H9 (cell line): ENCODE data around the gene TFDP1. TPM values are rescaled to one million over a fixed set of nuclear protein-coding genes. Genes with fewer than 3 reads are reported as not detected.

Source experiments
- DNase-seq: peaks from one replicate; pipeline ENCODE4 v3.0.0-alpha.2; 2017
- H2AFZ ChIP-seq: one replicate; pipeline ENCODE4 v1.6.1; 2013; ENCODE audit warnings: mild to moderate bottlenecking, low read length, control low read depth, moderate library complexity
- H2AK5ac ChIP-seq: 2 replicates; pipeline ENCODE4 v1.6.1; 2013; ENCODE audit warnings: low read length, control low read depth, mixed read lengths; ENCODE audit not compliant: insufficient read length
- H2BK120ac ChIP-seq: one replicate; pipeline ENCODE4 v1.6.1; 2013; ENCODE audit warnings: low read depth, mild to moderate bottlenecking, low read length, control low read depth, inconsistent platforms; ENCODE audit not compliant: poor library complexity, severe bottlenecking
- H2BK12ac ChIP-seq: 2 replicates; pipeline ENCODE4 v1.6.1; 2013; ENCODE audit warnings: low read length, control low read depth, mixed read lengths, low read depth; ENCODE audit not compliant: insufficient read length
- H2BK15ac ChIP-seq: 2 replicates; pipeline ENCODE4 v1.6.1; 2013; ENCODE audit warnings: low read depth, low read length, control low read depth
- H2BK20ac ChIP-seq: one replicate; pipeline ENCODE4 v1.6.1; 2013; ENCODE audit warnings: low read depth, mild to moderate bottlenecking, low read length, control low read depth, inconsistent platforms; ENCODE audit not compliant: poor library complexity, severe bottlenecking
- H2BK5ac ChIP-seq: 2 replicates; pipeline ENCODE4 v1.6.1; 2013; ENCODE audit warnings: low read length, control low read depth, mixed read lengths; ENCODE audit not compliant: insufficient read length
- H3K14ac ChIP-seq: 2 replicates; pipeline ENCODE4 v1.6.1; 2013; ENCODE audit warnings: low read length, control low read depth; ENCODE audit not compliant: insufficient read depth
- H3K18ac ChIP-seq: 2 replicates; pipeline ENCODE4 v1.6.1; 2013; ENCODE audit warnings: low read depth, mild to moderate bottlenecking, mixed read lengths, low read length, control low read depth; ENCODE audit not compliant: insufficient read length
- H3K23ac ChIP-seq: 2 replicates; pipeline ENCODE4 v1.6.1; 2013; ENCODE audit warnings: low read length, control low read depth, mixed read lengths, low read depth; ENCODE audit not compliant: insufficient read length
- H3K23me2 ChIP-seq: 2 replicates; pipeline ENCODE4 v1.6.1; 2013; ENCODE audit warnings: low read depth, mild to moderate bottlenecking, mixed read lengths, low read length, control low read depth; ENCODE audit not compliant: insufficient read length, poor library complexity, severe bottlenecking
- H3K27ac ChIP-seq: 2 replicates; pipeline ENCODE4 v1.5.1; 2013; ENCODE audit warnings: low read length, control low read depth, mixed read lengths, low read depth; ENCODE audit not compliant: insufficient read length
- H3K27me3 ChIP-seq: 2 replicates; pipeline ENCODE4 v1.6.1; 2013; ENCODE audit warnings: low read length, control low read depth, inconsistent platforms; ENCODE audit not compliant: insufficient read depth
- H3K4ac ChIP-seq: 2 replicates; pipeline ENCODE4 v1.6.1; 2013; ENCODE audit warnings: low read depth, mild to moderate bottlenecking, control low read depth, inconsistent platforms, low read length, moderate library complexity
- H3K4me1 ChIP-seq: 2 replicates; pipeline ENCODE4 v1.6.1; 2013; ENCODE audit warnings: low read length, control low read depth, inconsistent platforms; ENCODE audit not compliant: insufficient read depth
- H3K4me2 ChIP-seq: 2 replicates; pipeline ENCODE4 v1.6.1; 2013; ENCODE audit warnings: low read length, control low read depth, mixed read lengths; ENCODE audit not compliant: insufficient read length, insufficient read depth
- H3K56ac ChIP-seq: 2 replicates; pipeline ENCODE4 v1.6.1; 2013; ENCODE audit warnings: low read depth, mild to moderate bottlenecking, mixed read lengths, low read length, control low read depth; ENCODE audit not compliant: insufficient read length
- H3K79me1 ChIP-seq: 2 replicates; pipeline ENCODE4 v1.6.1; 2013; ENCODE audit warnings: low read depth, mild to moderate bottlenecking, moderate library complexity, low read length, control low read depth, inconsistent platforms; ENCODE audit not compliant: insufficient read depth, poor library complexity, severe bottlenecking
- H3K79me2 ChIP-seq: 2 replicates; pipeline ENCODE4 v1.6.1; 2013; ENCODE audit warnings: low read length, control low read depth, inconsistent platforms; ENCODE audit not compliant: insufficient read depth
- H3K9ac ChIP-seq: 2 replicates; pipeline ENCODE4 v1.6.1; 2013; ENCODE audit warnings: low read length, control low read depth, mixed read lengths; ENCODE audit not compliant: insufficient read length; ENCODE audit errors: extremely low read depth
- H3K9me3 ChIP-seq: one replicate; pipeline ENCODE4 v1.6.1; 2013; ENCODE audit warnings: low read depth, low read length, inconsistent platforms; ENCODE audit not compliant: control insufficient read depth
- H3T11ph ChIP-seq: one replicate; pipeline ENCODE4 v1.6.1; 2013; ENCODE audit warnings: mild to moderate bottlenecking, low read length, control low read depth, inconsistent platforms
- H4K20me1 ChIP-seq: one replicate; pipeline ENCODE4 v1.6.1; 2013; ENCODE audit not compliant: control insufficient read depth, insufficient read length, insufficient read depth
- H4K5ac ChIP-seq: 2 replicates; pipeline ENCODE4 v1.6.1; 2013; ENCODE audit warnings: low read depth, mild to moderate bottlenecking, mixed read lengths, low read length, control low read depth; ENCODE audit not compliant: insufficient read length
- H4K8ac ChIP-seq: replicated peaks from 2 replicates; pipeline ENCODE4 v1.6.1; 2013; ENCODE audit warnings: low read length, control low read depth, mixed read lengths, low read depth; ENCODE audit not compliant: insufficient read length
- H4K91ac ChIP-seq: 2 replicates; pipeline ENCODE4 v1.6.1; 2013; ENCODE audit warnings: low read depth, mild to moderate bottlenecking, moderate library complexity, mixed read lengths, low read length, control low read depth; ENCODE audit not compliant: insufficient read length
- H3K27ac Mint-ChIP-seq, 3 experiments: 2 replicates in 2 of 3; 3 replicates in 1 of 3; pipeline ENCODE4 v1.8.0; 2020 to 2021; ENCODE audit warnings: mixed read lengths in 3 of 3, mild to moderate bottlenecking in 1 of 3, moderate library complexity in 1 of 3
- H3K27me3 Mint-ChIP-seq: 2 replicates; pipeline ENCODE4 v1.8.0; 2021; ENCODE audit warnings: low read depth, mild to moderate bottlenecking, moderate library complexity, mixed read lengths
- H3K36me3 Mint-ChIP-seq, 3 experiments: 2 replicates in 2 of 3; 3 replicates in 1 of 3; pipeline ENCODE4 v1.8.0; 2020 to 2021; ENCODE audit warnings: low read depth in 3 of 3, mixed read lengths in 3 of 3; ENCODE audit not compliant: insufficient read depth in 1 of 3
- H3K4me1 Mint-ChIP-seq, 2 experiments: 2 replicates each; pipeline ENCODE4 v1.8.0; 2020; ENCODE audit warnings: mixed read lengths in 2 of 2
- H3K4me3 Mint-ChIP-seq, 2 experiments: 2 replicates in 1 of 2; 3 replicates in 1 of 2; pipeline ENCODE4 v1.8.0; 2020 to 2021; ENCODE audit warnings: mild to moderate bottlenecking in 2 of 2, mixed read lengths in 2 of 2, moderate library complexity in 1 of 2
- H3K9me3 Mint-ChIP-seq, 2 experiments: 2 replicates in 1 of 2; 3 replicates in 1 of 2; pipeline ENCODE4 v1.8.0; 2020; ENCODE audit warnings: mild to moderate bottlenecking in 2 of 2, mixed read lengths in 2 of 2, moderate library complexity in 1 of 2
- WGBS: extraction: QIAGEN DNeasy Blood & Tissue Kit; methylation state at CpG from one replicate; pipeline ENCODE4 v1.1.7; 2013; ENCODE audit warnings: missing lambda C conversion rate, low lambda C conversion rate, mixed read lengths; ENCODE audit not compliant: insufficient read length; ENCODE audit errors: extremely low coverage; 5-methylcytosine and 5-hydroxymethylcytosine counted together
- total RNA-seq: library from RNA; stranded (reverse); gene quantifications from 2 replicates; pipeline ENCODE4 v1.2.1, GENCODE V29; 2021
- TF ChIP-seq, protein P1 (sequence below): fragments of 200-600 bp; sonication (generic); conservative IDR thresholded peaks from 3 replicates; pipeline ENCODE4 v1.8.0; 2021; ENCODE audit warnings: antibody characterized with exemption, mild to moderate bottlenecking

Gene TFDP1
- total RNA-seq, 1 experiment from 2014 or later, result 111 TPM

- no peak overlapping the region; the same call in 1 of the 2 replicates for H3K14ac ChIP-seq
- H3K56ac ChIP-seq, result no peak overlapping the region
- no peak overlapping the region for H4K91ac ChIP-seq
- no peaks in the 10 kb centered on the region for H3K23me2 ChIP-seq
- Mint-ChIP-seq H3K27me3 (peaks cover 10% of the 10 kb centered on the region), H3K9me3 (peaks cover 0 to 52% of the 10 kb centered on the region in 2 experiments; a peak in 3 of 5 replicates), H3K27ac (no peak overlapping the region), H3K36me3 (peaks cover 11 to 63% (median 53%) of the 10 kb centered on the region in 3 experiments; a peak in 6 of 7 replicates), H3K4me3 (no peak overlapping the region), H3K4me1 (peaks cover 4% of the 10 kb centered on the region in 2 experiments)
- TF ChIP-seq, protein P1, sequence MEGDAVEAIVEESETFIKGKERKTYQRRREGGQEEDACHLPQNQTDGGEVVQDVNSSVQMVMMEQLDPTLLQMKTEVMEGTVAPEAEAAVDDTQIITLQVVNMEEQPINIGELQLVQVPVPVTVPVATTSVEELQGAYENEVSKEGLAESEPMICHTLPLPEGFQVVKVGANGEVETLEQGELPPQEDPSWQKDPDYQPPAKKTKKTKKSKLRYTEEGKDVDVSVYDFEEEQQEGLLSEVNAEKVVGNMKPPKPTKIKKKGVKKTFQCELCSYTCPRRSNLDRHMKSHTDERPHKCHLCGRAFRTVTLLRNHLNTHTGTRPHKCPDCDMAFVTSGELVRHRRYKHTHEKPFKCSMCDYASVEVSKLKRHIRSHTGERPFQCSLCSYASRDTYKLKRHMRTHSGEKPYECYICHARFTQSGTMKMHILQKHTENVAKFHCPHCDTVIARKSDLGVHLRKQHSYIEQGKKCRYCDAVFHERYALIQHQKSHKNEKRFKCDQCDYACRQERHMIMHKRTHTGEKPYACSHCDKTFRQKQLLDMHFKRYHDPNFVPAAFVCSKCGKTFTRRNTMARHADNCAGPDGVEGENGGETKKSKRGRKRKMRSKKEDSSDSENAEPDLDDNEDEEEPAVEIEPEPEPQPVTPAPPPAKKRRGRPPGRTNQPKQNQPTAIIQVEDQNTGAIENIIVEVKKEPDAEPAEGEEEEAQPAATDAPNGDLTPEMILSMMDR, result no peak
- H3K23ac ChIP-seq, result no peak overlapping the region
- H3K4ac ChIP-seq, result no peak overlapping the region
- no peaks in the 10 kb centered on the region for H3K27me3 ChIP-seq
- H3K4me2 ChIP-seq, result no peak overlapping the region
- H3K18ac ChIP-seq, result no peak overlapping the region
- H3K9ac ChIP-seq, result no peak overlapping the region
- WGBS, result no CpG with 5 or more reads among the region's 10 CpGs
- H2BK5ac ChIP-seq, result no peak overlapping the region
- H4K20me1 ChIP-seq, result no peaks in the 10 kb centered on the region
- peaks cover 5% of the 10 kb centered on the region for H3K9me3 ChIP-seq
- H3T11ph ChIP-seq, result no peak overlapping the region
- no peak overlapping the region for H4K5ac ChIP-seq
- DNase-seq, result no peak
- no peaks in the 10 kb centered on the region for H3K4me1 ChIP-seq
- H3K79me1 ChIP-seq, result no peaks in the 10 kb centered on the region
- H2AFZ ChIP-seq, result no peak overlapping the region
- H2BK20ac ChIP-seq, result no peak overlapping the region
- no peak overlapping the region for H4K8ac ChIP-seq
- no peak overlapping the region for H2BK120ac ChIP-seq
- no peak overlapping the region for H3K27ac ChIP-seq
- no peak overlapping the region for H2BK15ac ChIP-seq
- H2AK5ac ChIP-seq, result no peak overlapping the region
- no peaks in the 10 kb centered on the region for H3K79me2 ChIP-seq
- H2BK12ac ChIP-seq, result no peak overlapping the region
Measured at GRCh38 chr13:113646921-113647340, 62.4 kb downstream of the TFDP1 start.
